Activated naive CD8-positive, alpha-beta T cell (primary cell): ENCODE measurements around the gene AIF1.
A peak's percentile ranks its signal among the peaks of the same experiment; 100 is the strongest.

Experiments
- H3K27ac Mint-ChIP-seq: one replicate; pipeline ENCODE4 v1.8.0; 2021; ENCODE audit warnings: mixed read lengths
- H3K27me3 Mint-ChIP-seq: one replicate; pipeline ENCODE4 v1.8.0; 2021; ENCODE audit warnings: mixed read lengths
- H3K36me3 Mint-ChIP-seq: one replicate; pipeline ENCODE4 v1.8.0; 2021; ENCODE audit warnings: mixed read lengths
- H3K4me1 Mint-ChIP-seq: one replicate; pipeline ENCODE4 v1.8.0; 2021; ENCODE audit warnings: low read depth, mixed read lengths
- H3K4me3 Mint-ChIP-seq: one replicate; pipeline ENCODE4 v1.8.0; 2021; ENCODE audit warnings: mild to moderate bottlenecking, mixed read lengths
- H3K9me3 Mint-ChIP-seq: one replicate; pipeline ENCODE4 v1.8.0; 2021; ENCODE audit warnings: low read depth, mixed read lengths

Gene AIF1

DNA sequence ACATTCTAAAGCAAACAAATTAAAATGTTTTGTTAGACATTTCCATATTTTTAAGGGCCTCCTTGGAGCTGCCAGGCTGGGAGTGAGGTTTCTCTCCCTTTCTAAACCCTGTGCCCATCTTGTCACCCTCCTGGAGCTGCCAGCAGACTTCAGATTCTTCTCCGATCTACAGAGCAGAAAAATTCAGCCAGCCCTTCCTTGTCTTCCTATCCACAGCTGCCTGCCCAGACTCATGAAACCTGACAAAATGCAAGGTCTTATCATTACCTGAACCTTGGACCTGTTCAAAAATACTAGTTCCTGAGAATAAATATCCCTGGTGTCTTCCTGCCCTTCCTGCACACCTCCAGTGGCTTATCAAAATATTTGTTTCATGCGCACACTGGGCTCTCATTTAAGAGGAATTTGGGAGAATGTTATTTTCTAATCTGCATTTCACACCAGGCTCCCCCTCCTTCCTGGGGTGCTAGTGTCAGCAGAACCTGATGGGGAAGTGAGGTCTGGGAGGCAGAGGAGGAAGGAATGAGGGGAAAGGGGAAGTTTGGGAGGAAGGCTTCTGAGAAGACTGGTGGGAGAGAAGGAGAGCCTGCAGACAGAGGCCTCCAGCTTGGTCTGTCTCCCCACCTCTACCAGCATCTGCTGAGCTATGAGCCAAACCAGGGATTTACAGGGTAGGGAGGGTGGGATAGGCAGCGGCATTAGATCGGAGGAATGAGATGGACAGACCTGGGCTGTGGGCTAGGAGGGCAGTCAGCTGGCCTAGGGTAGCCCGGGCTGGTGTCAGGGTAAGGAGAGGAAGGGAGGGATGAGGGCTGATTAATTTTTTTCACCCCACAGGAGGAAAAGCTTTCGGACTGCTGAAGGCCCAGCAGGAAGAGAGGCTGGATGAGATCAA lies at the start of gene AIF1:
Gene AIF1, plus strand, starts transcription at position 551 of the 895 bp plus-strand sequence. Its CDS starts 96 bp downstream, at position 647.
- H3K9me3 Mint-ChIP-seq: no peaks in the 10 kb centered on the region
- H3K27me3 Mint-ChIP-seq: no peaks in the 10 kb centered on the region
- H3K36me3 Mint-ChIP-seq: peaks cover 2% of the 10 kb centered on the region
- peaks cover 42% of the 10 kb centered on the region for H3K4me1 Mint-ChIP-seq
- H3K4me3 Mint-ChIP-seq: peak within 1 kb of the TSS; percentile 89
- H3K27ac Mint-ChIP-seq: peak within 1 kb of the TSS; percentile 97

DNA sequence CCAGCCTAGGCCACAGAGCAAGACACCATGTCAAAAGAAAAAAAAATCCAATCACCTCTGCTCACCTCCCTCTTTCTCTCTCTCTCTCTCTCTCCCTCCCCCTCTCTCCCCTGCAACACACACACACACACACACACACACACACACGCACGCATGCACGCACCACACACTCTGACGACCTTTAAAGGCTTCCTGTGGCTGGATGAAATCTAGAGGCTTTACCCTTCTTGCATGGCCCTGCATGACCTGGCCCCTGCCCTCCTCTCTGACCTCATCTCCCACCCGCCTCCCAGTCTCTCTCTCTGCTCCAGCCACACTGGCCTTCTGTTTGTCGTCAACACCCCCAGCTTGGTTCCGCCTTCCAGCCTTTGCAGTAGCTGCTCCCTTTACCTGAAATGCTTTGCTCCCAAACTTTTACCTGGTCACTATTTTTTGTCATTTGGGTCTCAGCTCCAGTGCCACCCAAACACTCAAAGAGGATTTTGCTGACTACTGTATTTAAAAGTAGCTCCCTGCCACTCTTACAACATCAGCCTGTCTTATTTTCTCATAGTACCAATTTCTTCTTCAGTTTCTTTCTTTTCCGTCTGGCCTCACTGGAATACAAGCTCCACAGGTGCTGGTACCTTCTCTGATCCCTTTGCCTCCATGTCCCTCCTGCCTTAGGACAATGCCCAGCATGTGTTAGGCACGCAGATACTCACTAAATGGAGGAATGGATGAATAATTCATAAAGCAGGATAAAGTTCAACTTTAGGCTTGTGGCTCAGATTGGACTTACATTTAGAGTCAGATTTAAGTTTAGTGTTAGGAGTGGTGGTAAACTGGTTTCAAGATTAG lies 47.3 kb upstream of the AIF1 start:
- peak overlapping the region; percentile 99 for H3K27ac Mint-ChIP-seq
- no peaks in the 10 kb centered on the region for H3K9me3 Mint-ChIP-seq

DNA sequence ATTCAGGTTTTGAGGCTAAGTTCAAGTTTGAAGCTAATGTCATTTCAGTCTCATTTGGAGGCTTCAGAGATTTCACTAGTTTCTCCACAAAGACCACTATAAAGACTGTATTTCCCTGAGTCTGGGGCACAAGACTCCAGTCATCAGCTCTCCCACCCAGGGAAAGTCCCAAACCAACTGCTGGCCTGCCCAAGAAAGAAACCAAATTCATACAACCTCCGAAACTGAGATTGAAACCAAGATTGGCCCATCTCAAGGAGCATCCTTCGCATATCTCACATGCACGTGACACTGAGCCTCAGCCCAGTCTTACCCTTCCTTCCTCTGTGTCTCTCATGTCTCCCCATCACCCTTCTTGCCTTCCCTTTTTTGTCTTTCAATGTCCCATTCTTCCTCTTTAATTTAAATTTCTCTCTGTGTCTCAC lies 46.5 kb upstream of the AIF1 start:
- Mint-ChIP-seq H3K27me3 (no peaks in the 10 kb centered on the region), H3K4me3 (peak overlapping the region; percentile 81), H3K9me3 (no peaks in the 10 kb centered on the region), H3K36me3 (peaks cover 8% of the 10 kb centered on the region), H3K27ac (peak overlapping the region; percentile 99), H3K4me1 (peaks cover 77% of the 10 kb centered on the region)

More for the DNA sequence above, 47.3 kb upstream of the AIF1 start:
- peaks cover 78% of the 10 kb centered on the region for H3K4me1 Mint-ChIP-seq
- H3K36me3 Mint-ChIP-seq: peaks cover 10% of the 10 kb centered on the region
- peak overlapping the region; percentile 81 for H3K4me3 Mint-ChIP-seq
- H3K27me3 Mint-ChIP-seq: no peaks in the 10 kb centered on the region

DNA sequence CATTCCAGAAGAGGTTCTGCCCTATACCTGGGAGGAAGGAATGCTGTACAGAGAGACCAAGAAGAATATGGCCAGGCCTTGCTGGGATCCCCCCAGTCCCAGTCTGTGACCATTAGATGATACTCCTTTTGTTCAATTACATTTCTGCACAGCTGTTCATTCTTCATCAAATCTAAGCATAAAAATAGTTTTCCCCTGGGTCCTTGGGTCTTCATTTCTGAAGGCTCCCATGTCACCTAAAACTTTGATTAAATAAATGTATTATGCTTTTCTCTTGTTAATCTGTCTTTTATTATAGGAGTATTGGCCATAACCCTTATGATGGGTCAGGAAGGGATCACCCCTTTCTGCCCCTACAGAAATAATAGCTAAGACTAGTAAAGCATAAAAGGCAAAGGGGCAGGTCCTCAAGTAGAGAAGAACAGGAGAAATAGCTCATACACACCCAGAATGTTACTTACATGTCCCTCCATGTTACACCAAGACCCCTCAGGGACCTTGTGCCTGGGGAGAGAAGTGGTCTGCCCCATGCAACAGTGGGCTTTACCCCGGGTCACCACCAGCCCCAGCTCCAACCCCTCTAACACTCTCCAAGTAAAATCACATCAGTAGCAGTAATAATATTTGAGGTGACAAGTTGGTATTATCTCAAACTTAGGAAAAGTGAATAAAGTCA lies 45.0 kb upstream of the AIF1 start:
- H3K27me3 Mint-ChIP-seq: no peaks in the 10 kb centered on the region
- H3K9me3 Mint-ChIP-seq: no peaks in the 10 kb centered on the region
- H3K4me1 Mint-ChIP-seq: peaks cover 82% of the 10 kb centered on the region
- H3K36me3 Mint-ChIP-seq: peaks cover 4% of the 10 kb centered on the region
- peak overlapping the region; percentile 99 for H3K27ac Mint-ChIP-seq
- peak overlapping the region; percentile 100 for H3K4me3 Mint-ChIP-seq

DNA sequence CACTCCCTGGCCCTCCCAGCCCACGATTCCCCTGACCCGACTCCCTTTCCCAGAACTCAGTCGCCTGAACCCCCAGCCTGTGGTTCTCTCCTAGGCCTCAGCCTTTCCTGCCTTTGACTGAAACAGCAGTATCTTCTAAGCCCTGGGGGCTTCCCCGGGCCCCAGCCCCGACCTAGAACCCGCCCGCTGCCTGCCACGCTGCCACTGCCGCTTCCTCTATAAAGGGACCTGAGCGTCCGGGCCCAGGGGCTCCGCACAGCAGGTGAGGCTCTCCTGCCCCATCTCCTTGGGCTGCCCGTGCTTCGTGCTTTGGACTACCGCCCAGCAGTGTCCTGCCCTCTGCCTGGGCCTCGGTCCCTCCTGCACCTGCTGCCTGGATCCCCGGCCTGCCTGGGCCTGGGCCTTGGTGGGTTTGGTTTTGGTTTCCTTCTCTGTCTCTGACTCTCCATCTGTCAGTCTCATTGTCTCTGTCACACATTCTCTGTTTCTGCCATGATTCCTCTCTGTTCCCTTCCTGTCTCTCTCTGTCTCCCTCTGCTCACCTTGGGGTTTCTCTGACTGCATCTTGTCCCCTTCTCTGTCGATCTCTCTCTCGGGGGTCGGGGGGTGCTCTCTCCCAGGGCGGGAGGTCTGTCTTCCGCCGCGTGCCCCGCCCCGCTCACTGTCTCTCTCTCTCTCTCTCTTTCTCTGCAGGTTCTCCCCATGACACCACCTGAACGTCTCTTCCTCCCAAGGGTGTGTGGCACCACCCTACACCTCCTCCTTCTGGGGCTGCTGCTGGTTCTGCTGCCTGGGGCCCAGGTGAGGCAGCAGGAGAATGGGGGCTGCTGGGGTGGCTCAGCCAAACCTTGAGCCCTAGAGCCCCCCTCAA lies 42.8 kb upstream of the AIF1 start, which contains the start of gene LTA:
Gene LTA, plus strand, starts transcription at position 249 of the 871 bp plus-strand sequence. Its CDS starts 454 bp downstream, at position 703.
- H3K27me3 Mint-ChIP-seq: no peaks in the 10 kb centered on the region
- H3K4me1 Mint-ChIP-seq: peaks cover 86% of the 10 kb centered on the region
- H3K36me3 Mint-ChIP-seq: peaks cover 18% of the 10 kb centered on the region
- peak within 1 kb of the TSS; percentile 100 for H3K4me3 Mint-ChIP-seq
- peak within 1 kb of the TSS; percentile 99 for H3K27ac Mint-ChIP-seq
- no peaks in the 10 kb centered on the region for H3K9me3 Mint-ChIP-seq

DNA sequence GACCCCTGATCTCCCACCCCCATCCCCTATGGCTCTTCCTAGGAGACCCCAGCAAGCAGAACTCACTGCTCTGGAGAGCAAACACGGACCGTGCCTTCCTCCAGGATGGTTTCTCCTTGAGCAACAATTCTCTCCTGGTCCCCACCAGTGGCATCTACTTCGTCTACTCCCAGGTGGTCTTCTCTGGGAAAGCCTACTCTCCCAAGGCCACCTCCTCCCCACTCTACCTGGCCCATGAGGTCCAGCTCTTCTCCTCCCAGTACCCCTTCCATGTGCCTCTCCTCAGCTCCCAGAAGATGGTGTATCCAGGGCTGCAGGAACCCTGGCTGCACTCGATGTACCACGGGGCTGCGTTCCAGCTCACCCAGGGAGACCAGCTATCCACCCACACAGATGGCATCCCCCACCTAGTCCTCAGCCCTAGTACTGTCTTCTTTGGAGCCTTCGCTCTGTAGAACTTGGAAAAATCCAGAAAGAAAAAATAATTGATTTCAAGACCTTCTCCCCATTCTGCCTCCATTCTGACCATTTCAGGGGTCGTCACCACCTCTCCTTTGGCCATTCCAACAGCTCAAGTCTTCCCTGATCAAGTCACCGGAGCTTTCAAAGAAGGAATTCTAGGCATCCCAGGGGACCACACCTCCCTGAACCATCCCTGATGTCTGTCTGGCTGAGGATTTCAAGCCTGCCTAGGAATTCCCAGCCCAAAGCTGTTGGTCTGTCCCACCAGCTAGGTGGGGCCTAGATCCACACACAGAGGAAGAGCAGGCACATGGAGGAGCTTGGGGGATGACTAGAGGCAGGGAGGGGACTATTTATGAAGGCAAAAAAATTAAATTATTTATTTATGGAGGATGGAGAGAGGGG lies 41.6 kb upstream of the AIF1 start:
- Mint-ChIP-seq H3K9me3 (no peaks in the 10 kb centered on the region), H3K36me3 (peaks cover 18% of the 10 kb centered on the region), H3K4me3 (peak overlapping the region; percentile 100), H3K4me1 (peaks cover 78% of the 10 kb centered on the region), H3K27me3 (no peaks in the 10 kb centered on the region), H3K27ac (peak overlapping the region; percentile 99)

DNA sequence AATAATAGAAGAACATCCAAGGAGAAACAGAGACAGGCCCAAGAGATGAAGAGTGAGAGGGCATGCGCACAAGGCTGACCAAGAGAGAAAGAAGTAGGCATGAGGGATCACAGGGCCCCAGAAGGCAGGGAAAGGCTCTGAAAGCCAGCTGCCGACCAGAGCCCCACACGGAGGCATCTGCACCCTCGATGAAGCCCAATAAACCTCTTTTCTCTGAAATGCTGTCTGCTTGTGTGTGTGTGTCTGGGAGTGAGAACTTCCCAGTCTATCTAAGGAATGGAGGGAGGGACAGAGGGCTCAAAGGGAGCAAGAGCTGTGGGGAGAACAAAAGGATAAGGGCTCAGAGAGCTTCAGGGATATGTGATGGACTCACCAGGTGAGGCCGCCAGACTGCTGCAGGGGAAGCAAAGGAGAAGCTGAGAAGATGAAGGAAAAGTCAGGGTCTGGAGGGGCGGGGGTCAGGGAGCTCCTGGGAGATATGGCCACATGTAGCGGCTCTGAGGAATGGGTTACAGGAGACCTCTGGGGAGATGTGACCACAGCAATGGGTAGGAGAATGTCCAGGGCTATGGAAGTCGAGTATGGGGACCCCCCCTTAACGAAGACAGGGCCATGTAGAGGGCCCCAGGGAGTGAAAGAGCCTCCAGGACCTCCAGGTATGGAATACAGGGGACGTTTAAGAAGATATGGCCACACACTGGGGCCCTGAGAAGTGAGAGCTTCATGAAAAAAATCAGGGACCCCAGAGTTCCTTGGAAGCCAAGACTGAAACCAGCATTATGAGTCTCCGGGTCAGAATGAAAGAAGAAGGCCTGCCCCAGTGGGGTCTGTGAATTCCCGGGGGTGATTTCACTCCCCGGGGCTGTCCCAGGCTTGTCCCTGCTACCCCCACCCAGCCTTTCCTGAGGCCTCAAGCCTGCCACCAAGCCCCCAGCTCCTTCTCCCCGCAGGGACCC lies 40.6 kb upstream of the AIF1 start:
- H3K36me3 Mint-ChIP-seq: peaks cover 18% of the 10 kb centered on the region
- no peaks in the 10 kb centered on the region for H3K27me3 Mint-ChIP-seq
- peaks cover 75% of the 10 kb centered on the region for H3K4me1 Mint-ChIP-seq
- peak overlapping the region; percentile 99 for H3K27ac Mint-ChIP-seq
- no peaks in the 10 kb centered on the region for H3K9me3 Mint-ChIP-seq
- peak overlapping the region; percentile 100 for H3K4me3 Mint-ChIP-seq

DNA sequence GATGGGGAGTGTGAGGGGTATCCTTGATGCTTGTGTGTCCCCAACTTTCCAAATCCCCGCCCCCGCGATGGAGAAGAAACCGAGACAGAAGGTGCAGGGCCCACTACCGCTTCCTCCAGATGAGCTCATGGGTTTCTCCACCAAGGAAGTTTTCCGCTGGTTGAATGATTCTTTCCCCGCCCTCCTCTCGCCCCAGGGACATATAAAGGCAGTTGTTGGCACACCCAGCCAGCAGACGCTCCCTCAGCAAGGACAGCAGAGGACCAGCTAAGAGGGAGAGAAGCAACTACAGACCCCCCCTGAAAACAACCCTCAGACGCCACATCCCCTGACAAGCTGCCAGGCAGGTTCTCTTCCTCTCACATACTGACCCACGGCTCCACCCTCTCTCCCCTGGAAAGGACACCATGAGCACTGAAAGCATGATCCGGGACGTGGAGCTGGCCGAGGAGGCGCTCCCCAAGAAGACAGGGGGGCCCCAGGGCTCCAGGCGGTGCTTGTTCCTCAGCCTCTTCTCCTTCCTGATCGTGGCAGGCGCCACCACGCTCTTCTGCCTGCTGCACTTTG lies 39.6 kb upstream of the AIF1 start, which contains the start of gene TNF:
Gene TNF, plus strand, starts transcription at position 231 of the 567 bp plus-strand sequence. Its CDS starts 177 bp downstream, at position 408.
- H3K36me3 Mint-ChIP-seq: peaks cover 19% of the 10 kb centered on the region
- peaks cover 71% of the 10 kb centered on the region for H3K4me1 Mint-ChIP-seq
- no peaks in the 10 kb centered on the region for H3K27me3 Mint-ChIP-seq
- peak within 1 kb of the TSS; percentile 99 for H3K27ac Mint-ChIP-seq
- no peaks in the 10 kb centered on the region for H3K9me3 Mint-ChIP-seq
- peak within 1 kb of the TSS; percentile 100 for H3K4me3 Mint-ChIP-seq

DNA sequence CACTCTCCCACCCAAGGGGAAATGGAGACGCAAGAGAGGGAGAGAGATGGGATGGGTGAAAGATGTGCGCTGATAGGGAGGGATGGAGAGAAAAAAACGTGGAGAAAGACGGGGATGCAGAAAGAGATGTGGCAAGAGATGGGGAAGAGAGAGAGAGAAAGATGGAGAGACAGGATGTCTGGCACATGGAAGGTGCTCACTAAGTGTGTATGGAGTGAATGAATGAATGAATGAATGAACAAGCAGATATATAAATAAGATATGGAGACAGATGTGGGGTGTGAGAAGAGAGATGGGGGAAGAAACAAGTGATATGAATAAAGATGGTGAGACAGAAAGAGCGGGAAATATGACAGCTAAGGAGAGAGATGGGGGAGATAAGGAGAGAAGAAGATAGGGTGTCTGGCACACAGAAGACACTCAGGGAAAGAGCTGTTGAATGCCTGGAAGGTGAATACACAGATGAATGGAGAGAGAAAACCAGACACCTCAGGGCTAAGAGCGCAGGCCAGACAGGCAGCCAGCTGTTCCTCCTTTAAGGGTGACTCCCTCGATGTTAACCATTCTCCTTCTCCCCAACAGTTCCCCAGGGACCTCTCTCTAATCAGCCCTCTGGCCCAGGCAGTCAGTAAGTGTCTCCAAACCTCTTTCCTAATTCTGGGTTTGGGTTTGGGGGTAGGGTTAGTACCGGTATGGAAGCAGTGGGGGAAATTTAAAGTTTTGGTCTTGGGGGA lies 38.9 kb upstream of the AIF1 start:
- Mint-ChIP-seq H3K4me1 (peaks cover 67% of the 10 kb centered on the region), H3K36me3 (peaks cover 21% of the 10 kb centered on the region), H3K27me3 (no peaks in the 10 kb centered on the region), H3K4me3 (peak overlapping the region; percentile 100), H3K9me3 (no peaks in the 10 kb centered on the region), H3K27ac (peak overlapping the region; percentile 99)

DNA sequence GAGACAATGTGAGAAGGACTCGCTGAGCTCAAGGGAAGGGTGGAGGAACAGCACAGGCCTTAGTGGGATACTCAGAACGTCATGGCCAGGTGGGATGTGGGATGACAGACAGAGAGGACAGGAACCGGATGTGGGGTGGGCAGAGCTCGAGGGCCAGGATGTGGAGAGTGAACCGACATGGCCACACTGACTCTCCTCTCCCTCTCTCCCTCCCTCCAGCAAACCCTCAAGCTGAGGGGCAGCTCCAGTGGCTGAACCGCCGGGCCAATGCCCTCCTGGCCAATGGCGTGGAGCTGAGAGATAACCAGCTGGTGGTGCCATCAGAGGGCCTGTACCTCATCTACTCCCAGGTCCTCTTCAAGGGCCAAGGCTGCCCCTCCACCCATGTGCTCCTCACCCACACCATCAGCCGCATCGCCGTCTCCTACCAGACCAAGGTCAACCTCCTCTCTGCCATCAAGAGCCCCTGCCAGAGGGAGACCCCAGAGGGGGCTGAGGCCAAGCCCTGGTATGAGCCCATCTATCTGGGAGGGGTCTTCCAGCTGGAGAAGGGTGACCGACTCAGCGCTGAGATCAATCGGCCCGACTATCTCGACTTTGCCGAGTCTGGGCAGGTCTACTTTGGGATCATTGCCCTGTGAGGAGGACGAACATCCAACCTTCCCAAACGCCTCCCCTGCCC lies 38.0 kb upstream of the AIF1 start:
- peaks cover 62% of the 10 kb centered on the region for H3K4me1 Mint-ChIP-seq
- no peaks in the 10 kb centered on the region for H3K27me3 Mint-ChIP-seq
- peaks cover 21% of the 10 kb centered on the region for H3K36me3 Mint-ChIP-seq

DNA sequence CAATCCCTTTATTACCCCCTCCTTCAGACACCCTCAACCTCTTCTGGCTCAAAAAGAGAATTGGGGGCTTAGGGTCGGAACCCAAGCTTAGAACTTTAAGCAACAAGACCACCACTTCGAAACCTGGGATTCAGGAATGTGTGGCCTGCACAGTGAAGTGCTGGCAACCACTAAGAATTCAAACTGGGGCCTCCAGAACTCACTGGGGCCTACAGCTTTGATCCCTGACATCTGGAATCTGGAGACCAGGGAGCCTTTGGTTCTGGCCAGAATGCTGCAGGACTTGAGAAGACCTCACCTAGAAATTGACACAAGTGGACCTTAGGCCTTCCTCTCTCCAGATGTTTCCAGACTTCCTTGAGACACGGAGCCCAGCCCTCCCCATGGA lies 37.5 kb upstream of the AIF1 start:
- no peaks in the 10 kb centered on the region for H3K9me3 Mint-ChIP-seq
- H3K27ac Mint-ChIP-seq: no peak overlapping the region
- peaks cover 61% of the 10 kb centered on the region for H3K4me1 Mint-ChIP-seq
- no peaks in the 10 kb centered on the region for H3K27me3 Mint-ChIP-seq
- H3K4me3 Mint-ChIP-seq: peak overlapping the region; percentile 100
- H3K36me3 Mint-ChIP-seq: peaks cover 19% of the 10 kb centered on the region

More for the DNA sequence above, 38.0 kb upstream of the AIF1 start:
- H3K9me3 Mint-ChIP-seq: no peaks in the 10 kb centered on the region
- peak overlapping the region; percentile 100 for H3K4me3 Mint-ChIP-seq
- H3K27ac Mint-ChIP-seq: peak overlapping the region; percentile 99
